Activated CD8-positive, alpha-beta memory T cell treated with anti-CD3 and anti-CD28 coated beads for 1 hour (primary cell): Measurements from ENCODE around the gene MAP4K4.

Experiments used
- DNase-seq, 2 donors: peaks; one replicate each; pipeline ENCODE4 v3.0.0-alpha.2; 2020; ENCODE audit warnings: low read depth in 1 of 2; ENCODE audit errors: extremely low read depth in 1 of 2

Gene MAP4K4

DNA sequence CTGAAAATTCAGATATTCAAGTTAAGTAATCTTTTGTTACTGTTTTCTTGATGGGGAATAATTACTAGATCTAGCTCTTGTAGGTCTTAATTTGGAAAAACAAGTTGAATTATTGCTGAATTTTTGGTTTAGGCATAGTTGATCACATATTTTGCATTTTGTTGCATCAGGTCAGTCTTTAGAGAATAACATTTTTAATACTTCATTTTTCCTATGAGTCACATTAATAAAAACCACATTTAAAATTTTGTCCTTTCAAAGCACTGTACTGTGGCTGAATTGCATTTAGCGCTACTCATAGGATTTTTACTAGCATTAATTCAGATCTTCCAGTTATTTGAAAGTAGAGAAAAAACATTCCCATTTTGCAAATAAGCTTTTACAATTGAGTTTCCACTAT is 23.2 kb downstream of the MAP4K4 start:
- no peak for DNase-seq

DNA sequence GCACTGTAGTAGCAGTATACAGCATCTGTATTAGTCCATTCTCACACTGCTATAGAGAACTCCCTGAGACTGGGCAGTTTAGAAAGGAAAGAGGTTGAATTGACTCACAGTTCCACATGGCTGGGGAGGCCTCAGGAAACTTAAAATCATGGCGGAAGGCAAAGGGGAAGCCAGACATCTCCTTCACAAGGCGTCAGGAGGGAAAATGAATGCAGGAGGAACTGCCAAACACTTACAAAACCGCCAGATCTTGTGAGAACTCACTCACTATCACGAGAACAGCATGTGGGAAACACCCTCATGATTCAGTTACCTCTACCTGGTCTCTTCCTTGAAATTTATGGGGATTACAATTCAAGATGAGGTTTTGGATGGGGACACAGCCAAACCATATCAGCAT is 25.4 kb downstream of the MAP4K4 start:
- DNase-seq, result no peak

DNA sequence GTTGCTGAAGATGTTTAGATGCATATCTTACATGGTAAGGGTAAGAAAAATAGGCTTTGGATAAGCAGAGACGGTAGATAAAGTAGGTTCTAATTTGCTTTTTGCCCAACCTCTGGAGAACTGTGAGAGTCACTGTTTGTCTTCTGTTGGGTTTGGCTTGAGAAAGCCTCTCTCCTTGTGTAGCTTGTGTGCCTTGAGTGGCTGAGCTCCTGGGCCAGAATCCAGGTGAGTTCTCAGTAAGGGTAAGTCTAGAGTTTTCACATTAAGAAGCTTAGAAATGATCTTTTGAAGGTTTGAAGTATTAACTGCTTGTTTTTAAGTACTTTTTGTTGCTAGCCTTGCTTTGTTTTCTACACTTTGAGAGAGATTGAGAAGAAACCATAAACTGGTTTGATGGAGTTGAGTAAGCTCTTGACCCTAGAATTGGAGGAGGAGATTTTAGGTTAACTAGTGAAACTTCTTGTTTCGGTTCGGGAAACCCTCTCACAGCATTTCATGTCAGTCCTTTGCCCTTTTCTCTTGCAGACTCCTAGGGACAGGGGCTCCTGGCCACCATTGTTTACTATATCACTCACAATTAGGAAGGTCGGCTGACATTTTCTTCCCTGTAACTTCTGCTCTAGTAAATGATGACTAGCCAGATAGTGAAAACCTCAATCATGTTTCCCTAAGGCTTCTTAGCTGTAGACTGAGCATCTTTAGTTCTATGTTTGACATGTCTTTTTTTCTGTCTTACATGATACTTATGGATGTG is 26.0 kb downstream of the MAP4K4 start:
- DNase-seq, result no peak

DNA sequence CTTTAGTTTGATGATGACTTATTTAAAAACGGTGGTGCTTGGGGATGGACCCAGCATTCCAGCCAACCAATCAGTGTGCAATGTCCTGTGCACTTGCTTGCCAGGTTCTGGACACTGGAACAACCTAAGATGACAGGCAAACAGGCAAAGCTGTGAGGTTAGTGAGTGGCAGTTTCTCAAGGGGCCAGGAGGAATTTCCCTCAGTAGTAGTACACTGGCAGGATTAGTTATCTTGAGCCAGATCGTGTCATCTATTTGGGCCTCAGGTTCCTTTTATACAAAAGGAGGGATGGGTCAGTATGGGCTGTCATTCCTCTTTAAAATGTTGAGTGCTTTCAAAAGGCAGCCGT is 26.6 kb downstream of the MAP4K4 start:
- no peak for DNase-seq

DNA sequence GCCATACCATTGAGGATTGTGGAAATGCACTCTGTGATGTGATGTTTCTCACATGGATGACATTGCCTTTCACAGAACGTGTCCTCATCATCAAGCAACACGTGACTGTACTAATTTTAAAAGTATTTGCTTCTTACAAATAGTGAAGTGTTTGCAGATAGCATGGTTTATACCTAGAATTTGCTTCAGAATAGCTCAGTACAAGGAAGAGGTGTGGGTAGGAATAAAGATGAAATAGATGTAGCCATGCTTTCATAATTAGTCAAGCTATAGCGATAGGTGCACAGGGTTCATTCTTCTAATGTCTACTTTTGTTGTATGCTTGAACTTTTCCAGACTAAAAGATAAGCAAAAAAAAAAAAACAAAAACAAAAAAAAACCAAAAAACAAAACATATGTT is 27.5 kb downstream of the MAP4K4 start:
- no peak for DNase-seq

DNA sequence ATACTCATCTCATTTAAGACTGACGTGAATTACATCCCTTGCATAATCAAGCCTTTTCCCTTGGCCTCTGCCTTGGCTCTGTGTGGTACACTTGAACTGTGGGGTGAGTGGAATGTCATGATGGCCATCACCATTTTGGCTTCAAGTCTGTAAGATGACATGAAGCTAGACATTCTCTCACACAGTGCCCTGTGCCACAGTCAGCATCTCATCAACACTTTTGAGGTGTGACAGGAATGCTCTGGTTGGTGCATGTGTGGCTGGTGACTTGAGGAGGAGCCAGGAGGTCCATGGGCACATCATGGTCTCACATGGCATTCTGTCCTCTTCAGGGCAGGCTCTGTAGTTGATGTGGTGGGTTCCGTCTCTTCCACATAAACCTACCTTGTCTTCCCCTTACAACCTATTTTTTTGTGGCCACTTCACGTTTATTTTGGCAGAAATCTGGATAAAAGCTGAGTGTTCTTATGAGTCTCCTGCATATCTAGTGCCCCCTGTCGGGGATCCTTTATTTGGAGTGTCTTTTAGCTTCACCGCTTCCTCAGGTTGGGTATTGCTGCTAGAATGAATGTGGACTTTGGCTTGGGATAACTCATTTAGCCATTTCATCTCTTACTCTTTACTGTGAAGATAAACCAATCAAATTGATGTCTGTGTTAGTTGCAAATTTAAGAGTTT is 28.1 kb downstream of the MAP4K4 start:
- no peak for DNase-seq

DNA sequence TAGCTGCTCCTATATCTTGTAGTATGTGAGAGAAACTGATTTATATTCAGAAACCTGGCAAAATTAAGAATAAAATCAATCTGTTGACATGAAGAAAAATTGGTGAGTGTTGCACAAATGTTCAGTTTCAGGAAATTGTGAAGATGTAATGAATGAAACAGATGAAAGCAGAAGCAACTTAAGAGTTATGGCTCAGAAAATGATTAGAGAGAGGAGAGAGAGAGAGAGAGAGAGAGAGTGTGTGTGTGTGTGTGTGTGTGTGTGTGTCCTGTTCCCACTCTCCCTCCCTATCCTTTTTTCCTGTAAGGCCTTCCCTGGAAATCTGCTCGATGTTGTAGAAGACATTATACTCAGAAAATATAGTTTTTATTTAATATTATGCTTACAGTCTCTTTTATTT is 31.4 kb downstream of the MAP4K4 start:
- DNase-seq, result no peak

DNA sequence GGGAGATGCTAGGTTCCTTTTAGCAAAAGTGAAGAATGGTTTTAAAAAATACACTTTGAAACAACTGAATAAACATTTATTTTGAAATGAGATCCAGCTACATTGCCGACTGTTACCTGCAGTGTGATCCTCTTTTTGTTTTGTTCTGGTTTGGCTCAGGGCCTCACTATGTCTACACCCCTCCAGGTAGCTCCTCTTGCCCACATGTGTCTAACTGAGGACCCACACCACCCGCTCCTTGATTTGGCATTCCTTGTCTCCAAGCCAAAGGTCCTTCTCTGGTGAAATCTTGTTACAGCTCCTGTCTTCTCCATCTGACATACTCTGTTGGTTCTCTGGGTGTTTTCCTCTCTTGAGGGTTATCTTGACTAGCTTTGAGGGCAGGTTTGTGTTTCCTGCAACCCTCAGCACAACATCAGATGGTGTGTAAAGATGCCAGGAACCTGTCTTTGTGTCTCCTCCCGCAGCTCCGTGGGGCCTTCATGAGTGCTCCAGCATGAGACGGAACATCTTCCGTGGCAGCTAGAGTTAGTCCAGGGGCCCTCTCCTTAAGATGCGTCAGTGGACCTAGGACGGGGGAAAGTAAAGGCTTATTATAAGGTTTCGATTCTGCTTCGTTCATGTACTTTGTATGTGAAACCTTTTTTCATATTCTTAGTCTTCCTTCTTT is 32.1 kb downstream of the MAP4K4 start:
- no peak for DNase-seq

DNA sequence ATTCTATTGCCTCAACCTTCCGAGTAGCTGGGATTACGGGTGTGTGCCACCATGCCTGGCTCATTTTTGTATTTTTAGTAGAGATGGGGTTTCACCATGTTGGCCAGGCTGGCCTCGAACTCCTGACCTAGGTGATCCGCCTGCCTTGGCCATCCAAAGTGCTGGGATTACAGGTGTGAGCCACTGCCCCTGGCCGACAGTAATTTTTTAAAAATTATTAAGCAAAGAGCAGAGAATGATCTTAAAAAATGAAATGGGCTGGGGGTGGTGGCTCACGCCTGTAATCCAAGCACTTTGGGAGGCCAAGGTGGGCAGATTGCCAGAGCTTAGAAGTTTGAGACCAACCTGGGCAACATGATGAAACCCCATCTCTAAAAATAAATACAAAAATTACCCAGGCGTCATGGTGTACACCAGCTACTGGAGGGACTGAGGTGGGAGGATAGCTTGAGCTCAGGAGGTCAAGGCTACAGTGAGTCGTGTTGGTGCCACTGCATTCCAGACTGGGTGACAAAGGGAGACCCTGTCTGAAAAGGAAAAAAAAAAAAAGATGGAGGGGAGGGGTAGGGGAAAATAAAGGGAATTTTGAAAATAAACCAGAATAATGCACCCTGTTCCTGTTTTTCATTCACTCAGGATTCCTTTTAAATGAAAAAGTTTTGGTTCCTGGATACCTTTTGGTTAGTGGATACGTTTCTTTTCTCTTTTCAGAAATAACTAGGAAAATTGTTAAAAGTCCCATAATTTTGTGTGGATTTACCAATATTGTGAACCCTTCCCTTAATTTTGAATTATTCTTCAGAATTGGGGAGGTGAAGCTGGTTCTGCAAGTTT is 33.9 kb downstream of the MAP4K4 start:
- DNase-seq, result no peak

DNA sequence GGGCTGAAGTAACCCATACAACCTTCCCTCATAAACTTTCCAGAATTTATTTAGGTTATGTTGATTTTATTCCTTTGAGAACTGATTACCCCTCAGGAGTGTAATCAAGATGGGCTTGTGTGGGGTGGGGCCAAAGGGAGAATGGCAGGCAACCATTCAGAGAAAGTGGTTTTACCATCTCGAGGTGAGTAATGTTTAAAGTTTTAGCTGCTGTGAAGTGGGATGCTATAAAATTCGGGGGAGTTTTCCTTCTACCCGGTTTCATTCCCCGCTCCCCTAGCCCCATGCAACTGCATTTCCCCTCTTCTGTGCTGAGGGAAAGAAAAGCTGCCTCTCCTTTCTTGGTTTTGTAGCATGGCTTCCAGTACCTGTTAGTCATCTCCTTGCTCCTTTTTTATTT is 34.7 kb downstream of the MAP4K4 start:
- DNase-seq, result no peak

DNA sequence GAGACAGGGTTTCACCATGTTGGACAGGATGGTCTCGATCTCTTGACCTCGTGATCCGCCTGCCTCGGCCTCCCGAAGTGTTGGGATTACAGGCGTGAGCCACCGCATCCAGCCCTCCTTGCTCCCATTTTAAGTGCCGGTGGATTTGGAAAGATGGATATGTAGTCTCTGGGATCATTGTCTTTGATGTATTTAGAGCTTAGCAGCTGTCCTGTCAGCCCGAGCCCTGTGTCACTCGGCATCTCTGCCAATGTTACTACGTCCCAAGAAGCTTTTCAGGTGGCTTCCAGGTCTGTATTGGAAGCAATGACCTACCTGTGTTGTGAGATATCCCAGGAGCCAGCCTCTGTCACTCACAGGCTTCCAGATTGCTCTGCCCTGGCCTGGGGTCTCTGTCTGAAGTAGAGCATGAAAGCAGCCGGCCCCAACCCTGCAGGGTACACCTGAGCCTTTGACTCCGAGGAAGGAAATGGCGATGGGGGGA is 35.3 kb downstream of the MAP4K4 start:
- DNase-seq, result no peak

DNA sequence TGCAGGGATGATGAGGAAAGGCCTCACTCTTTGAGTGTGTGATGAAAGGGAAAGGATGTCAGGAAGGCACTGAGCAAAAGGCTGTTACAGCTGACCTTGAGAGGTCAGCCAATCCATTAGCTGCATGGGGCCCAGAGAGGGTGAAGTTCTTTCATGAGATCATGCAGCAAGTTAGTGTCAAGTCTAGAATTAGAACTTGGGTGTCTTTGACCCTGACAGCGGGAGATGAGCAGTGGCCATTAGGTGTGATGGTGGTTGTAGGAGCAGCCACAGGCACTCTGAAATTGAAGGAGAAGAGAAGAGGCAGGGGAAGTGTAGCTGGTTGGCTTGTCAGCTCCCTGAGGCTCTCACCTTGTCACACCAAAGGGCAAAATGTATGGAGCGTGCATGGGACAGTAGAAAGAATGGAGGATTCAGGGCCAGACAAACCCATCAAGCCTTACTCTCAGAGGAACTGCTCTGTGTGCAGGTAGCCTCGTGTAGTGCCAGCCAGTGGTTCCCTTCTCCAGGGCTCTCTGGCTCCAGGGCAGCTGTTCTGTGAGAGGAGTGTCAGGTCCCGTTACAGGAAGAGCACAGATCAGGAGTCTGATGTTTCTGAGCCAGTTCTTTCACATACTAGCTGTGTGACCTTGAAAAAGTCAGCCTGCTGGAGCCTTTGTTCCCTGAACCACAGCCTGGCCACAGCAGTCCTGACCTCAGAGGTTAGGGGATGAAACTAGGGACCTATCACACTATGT is 35.9 kb downstream of the MAP4K4 start:
- DNase-seq, result no peak

DNA sequence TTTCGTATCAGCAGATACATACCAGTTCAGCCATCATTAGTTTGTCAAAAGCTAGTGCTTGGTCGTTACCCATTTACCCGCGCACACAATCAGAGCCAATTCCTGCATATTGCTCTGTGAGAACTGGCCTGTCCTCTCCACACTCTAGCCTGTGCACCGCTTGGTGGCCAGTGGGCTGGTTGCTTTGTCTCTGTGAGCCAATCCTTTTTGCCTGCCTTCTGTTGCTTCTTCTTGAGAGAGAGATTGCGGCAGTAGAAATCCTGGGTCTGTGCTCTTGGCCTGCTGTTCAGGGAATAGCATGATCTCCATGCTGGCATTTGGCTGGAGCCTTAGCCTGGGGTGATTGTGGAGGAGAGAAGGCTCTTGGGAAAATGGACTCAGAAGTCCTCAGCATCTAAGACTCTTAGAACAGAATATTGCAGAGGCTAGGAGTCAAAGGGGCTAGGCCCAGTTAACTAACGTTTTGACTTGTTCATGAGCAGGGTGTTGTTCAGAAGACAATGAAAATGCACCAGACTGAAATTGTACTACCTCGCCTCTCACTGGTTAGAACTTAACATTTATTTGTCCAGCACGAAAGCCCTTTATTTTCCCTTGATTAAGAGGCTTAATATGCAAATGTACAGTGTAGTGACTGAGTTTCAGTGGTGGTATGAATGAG is 37.1 kb downstream of the MAP4K4 start:
- DNase-seq, result no peak

DNA sequence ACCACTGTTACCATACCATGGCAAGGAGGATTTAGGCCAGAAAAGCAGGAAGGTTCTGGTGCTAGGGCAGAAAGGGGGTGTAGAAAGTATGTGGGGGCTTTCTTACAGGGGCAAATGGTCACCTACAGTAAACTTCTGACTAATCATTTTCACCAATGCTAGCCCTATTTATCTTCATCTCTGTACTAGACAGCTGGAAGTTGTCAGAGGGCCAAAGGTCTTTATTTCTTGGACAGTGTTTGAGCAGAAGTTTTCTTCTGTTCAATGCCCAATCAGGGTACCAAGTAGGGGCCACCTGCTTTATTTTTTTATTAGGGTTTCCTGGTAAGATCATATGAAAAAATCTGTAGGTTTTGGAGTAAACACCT is 37.6 kb downstream of the MAP4K4 start:
- no peak for DNase-seq

DNA sequence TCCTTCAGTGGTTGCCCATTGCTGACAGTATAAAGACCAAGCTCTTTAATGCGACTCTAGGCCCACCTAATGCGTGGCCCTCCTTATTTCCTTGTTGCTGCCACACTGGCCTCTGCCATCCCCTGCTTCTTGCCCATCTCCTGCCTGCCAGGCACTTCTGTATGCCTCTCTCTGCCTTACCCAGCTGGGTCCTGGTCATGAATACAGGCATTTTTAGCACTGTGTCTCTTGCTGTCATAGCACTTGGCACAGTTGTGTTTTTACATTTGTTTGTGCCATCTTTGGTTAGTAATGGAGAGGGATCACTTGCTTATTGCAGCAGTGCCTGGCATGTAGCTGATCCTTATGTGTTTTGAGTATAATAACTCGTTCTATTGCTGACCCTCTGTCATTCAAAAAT is 38.7 kb downstream of the MAP4K4 start:
- no peak for DNase-seq

DNA sequence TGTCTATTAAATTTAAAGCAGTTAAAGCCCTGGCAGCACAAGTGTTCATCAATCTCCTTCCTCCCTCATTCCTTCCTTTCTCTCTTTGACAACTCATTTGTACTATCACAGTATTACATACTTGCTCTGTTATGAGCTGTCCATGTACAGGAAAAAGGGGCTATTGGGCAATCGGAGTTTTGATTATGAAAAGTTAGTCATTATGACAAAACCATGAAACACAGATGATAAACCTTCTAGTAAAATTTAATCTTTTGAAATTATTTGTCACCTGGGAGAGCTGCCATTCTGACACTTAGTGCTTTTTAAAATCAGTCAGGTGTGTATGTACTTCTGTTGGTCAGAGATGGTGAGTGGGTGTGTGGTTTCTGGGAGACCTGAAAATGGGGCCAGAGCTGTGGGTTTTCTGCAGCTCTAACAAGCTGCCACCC is 39.4 kb downstream of the MAP4K4 start:
- DNase-seq, result no peak

DNA sequence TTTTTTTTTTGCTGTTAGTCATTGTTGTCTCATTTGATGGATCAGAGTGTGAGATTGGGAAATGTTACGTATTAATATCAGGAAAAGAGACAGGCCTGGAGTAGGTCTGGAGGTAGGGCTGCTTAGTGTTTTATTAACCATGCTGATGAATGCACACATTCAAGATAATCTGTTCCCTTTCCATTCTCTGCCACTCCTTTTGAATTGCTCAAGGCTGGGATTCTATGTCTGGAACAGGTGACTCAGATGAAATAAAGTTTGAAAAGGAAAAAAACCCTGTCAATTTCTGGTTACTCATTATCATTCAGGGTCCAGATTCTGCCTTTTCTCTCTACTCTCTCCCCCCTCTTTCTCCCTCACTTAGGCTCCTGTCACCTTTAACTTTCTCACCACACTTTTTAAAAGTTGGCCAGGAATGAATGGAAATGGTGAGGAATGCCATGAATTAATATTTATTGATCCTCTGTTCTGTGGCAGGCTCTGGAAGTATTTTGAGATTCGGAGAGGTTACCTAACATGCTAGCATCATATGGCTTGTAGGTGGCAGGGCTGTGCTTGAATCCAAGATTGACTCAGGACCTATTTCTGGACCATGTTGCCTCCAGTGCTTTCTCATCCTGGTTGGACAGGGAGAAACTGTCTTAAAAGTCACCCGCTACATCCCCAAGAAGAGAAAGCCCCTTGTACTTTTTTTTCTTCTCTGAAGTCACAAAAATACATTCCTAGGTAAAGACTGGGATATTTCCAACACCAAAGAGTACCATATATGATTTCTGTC is 40.2 kb downstream of the MAP4K4 start:
- DNase-seq, result no peak

DNA sequence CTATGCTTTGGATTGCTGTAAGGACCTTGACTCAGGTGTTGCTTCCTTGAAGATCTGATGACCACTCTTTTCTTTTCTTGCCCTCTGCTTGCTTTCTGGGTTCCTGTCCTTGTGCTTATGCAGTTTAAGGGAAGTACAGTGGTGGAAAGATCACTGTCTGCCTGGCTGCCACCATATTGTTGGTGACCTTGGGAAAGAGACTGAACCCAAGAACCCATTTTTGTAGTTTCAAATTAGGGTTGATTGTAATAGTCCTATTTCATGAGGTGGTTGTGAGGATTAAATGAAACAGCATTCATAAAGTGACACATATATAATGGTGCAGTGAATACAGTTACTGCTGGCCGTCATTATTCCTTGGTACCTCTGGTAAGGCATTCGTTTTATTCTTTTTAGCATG is 41.1 kb downstream of the MAP4K4 start:
- no peak for DNase-seq

DNA sequence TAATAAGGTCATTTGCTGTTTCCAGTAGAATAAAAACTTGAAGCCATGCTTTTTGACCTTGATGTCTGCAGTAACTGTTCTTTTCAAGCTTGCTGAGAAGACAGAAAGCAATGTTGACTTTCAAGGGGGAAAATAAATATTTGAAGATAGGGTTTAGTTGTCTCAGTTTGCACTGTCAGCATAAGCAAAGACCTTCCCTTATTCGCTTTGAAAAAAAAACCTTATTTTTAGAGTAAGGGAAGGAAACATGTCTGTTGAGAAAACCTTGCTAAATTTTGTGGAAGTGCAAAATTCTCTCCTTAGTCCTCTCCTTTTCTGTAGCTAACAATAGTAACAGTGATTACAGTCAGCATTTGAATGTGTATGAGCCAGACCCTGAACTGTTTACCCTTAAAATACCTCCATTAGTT is 43.1 kb downstream of the MAP4K4 start:
- no peak for DNase-seq
